Measurements from ENCODE around the gene SH3RF1.

The SH3RF1 gene

GRCh38 chr4:169163947-169164668, 106.6 kb downstream of the SH3RF1 start:
- Histone ChIP-seq H3K4me3 (ENCODE audit: low read depth in 1 of 2, low read length in 2 of 2) (no peak overlapping the region), H3K4me1 (ENCODE audit: insufficient read depth, low read length) (peaks cover 11% of the 10 kb centered on the region), H3K27me3 (ENCODE audit: control insufficient read depth in 1 of 2, insufficient read depth in 2 of 2, low read length in 2 of 2) (no peaks in the 10 kb centered on the region), H3K27ac (ENCODE audit: low read depth, low read length) (no peak overlapping the region), H3K36me3 (ENCODE audit: insufficient read depth, low read length) (no peaks in the 10 kb centered on the region), H3K9me3 (ENCODE audit: low read length) (no peaks in the 10 kb centered on the region), H3K9ac (ENCODE audit: low read length) (no peak overlapping the region)

- Histone ChIP-seq H3K36me3 (ENCODE audit: insufficient read depth, low read length) (no peaks in the 10 kb centered on the region), H3K4me1 (ENCODE audit: insufficient read depth, low read length) (peaks cover 11% of the 10 kb centered on the region), H3K27ac (ENCODE audit: low read depth, low read length) (no peak overlapping the region), H3K9me3 (ENCODE audit: low read length) (no peaks in the 10 kb centered on the region), H3K9ac (ENCODE audit: low read length) (no peak overlapping the region), H3K4me3 (ENCODE audit: low read depth in 1 of 2, low read length in 2 of 2) (no peak overlapping the region), H3K27me3 (ENCODE audit: control insufficient read depth in 1 of 2, insufficient read depth in 2 of 2, low read length in 2 of 2) (no peaks in the 10 kb centered on the region)
Observed at GRCh38 chr4:169163495-169163894, 107.3 kb downstream of the SH3RF1 start.

- Histone ChIP-seq H3K9me3 (ENCODE audit: low read length) (no peaks in the 10 kb centered on the region), H3K4me1 (ENCODE audit: insufficient read depth, low read length) (peaks cover 11% of the 10 kb centered on the region), H3K4me3 (ENCODE audit: low read depth in 1 of 2, low read length in 2 of 2) (no peak overlapping the region), H3K9ac (ENCODE audit: low read length) (no peak overlapping the region), H3K27me3 (ENCODE audit: control insufficient read depth in 1 of 2, insufficient read depth in 2 of 2, low read length in 2 of 2) (no peaks in the 10 kb centered on the region), H3K27ac (ENCODE audit: low read depth, low read length) (no peak overlapping the region), H3K36me3 (ENCODE audit: insufficient read depth, low read length) (no peaks in the 10 kb centered on the region)
Observed at GRCh38 chr4:169160825-169161224, 109.9 kb downstream of the SH3RF1 start.

DNA sequence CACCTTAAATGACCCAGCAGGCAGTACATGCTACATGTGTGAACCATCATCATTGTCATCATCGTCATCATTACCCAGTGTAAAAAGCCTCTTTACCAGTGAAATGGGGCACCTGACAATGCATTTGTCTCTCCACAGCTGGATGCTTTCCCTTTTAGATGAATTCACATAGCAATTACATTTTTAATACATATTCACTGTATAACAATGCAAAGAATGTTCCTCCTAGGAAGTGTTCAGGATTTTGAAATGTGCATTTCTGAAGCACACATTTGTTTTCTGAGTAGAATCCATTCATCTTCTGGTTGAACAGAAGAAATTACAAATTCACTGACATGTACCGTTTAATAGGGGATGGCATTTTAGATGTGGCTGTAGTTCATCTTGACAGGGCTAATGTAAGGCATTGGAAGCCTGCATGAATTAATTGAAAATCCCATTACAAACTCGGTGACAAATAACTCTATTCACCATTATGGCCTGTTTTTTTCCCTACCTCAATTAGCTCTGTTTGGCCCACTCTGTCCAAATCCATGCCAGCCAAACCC, 111.1 kb downstream of the SH3RF1 start:
- no peaks in the 10 kb centered on the region for H3K27me3 ChIP-seq (ENCODE audit: control insufficient read depth in 1 of 2, insufficient read depth in 2 of 2, low read length in 2 of 2)
- H3K36me3 ChIP-seq (ENCODE audit: insufficient read depth, low read length) = no peaks in the 10 kb centered on the region
- H3K4me1 ChIP-seq (ENCODE audit: insufficient read depth, low read length) = peaks cover 11% of the 10 kb centered on the region
- no peak overlapping the region for H3K9ac ChIP-seq (ENCODE audit: low read length)
- no peak overlapping the region for H3K27ac ChIP-seq (ENCODE audit: low read depth, low read length)
- H3K9me3 ChIP-seq (ENCODE audit: low read length) = no peaks in the 10 kb centered on the region
- H3K4me3 ChIP-seq (ENCODE audit: low read depth in 1 of 2, low read length in 2 of 2) = no peak overlapping the region

- no peak overlapping the region for H3K4me3 ChIP-seq (ENCODE audit: low read depth in 1 of 2, low read length in 2 of 2)
Observed at GRCh38 chr4:169158861-169159260, 111.9 kb downstream of the SH3RF1 start.

DNA sequence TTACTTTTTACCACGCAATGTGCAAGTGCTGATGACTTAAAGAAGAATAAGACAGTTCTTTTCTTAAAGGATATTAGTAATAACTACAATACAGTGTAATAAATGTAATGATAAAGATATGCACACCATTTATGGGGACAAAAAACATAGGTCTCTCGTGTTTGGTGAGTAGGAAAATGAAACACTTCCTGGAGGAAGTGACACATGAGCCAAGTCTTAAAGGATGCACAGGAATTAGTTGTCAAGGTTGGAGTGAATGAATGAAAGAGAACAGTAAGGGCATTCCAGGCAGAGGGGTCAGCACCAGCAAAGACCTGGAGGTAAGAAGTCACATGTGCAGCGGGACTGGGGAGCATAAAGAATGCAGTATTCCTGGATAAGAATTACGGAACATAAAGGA, 112.7 kb downstream of the SH3RF1 start:
- Histone ChIP-seq H3K4me1 (ENCODE audit: insufficient read depth, low read length) (peaks cover 11% of the 10 kb centered on the region), H3K36me3 (ENCODE audit: insufficient read depth, low read length) (no peaks in the 10 kb centered on the region), H3K9ac (ENCODE audit: low read length) (no peak overlapping the region), H3K9me3 (ENCODE audit: low read length) (no peaks in the 10 kb centered on the region), H3K27me3 (ENCODE audit: control insufficient read depth in 1 of 2, insufficient read depth in 2 of 2, low read length in 2 of 2) (no peaks in the 10 kb centered on the region), H3K27ac (ENCODE audit: low read depth, low read length) (no peak overlapping the region), H3K4me3 (ENCODE audit: low read depth in 1 of 2, low read length in 2 of 2) (no peak overlapping the region)

More at GRCh38 chr4:169158861-169159260, 111.9 kb downstream of the SH3RF1 start:
- H3K9me3 ChIP-seq (ENCODE audit: low read length) = no peaks in the 10 kb centered on the region
- H3K27ac ChIP-seq (ENCODE audit: low read depth, low read length) = no peak overlapping the region
- no peaks in the 10 kb centered on the region for H3K27me3 ChIP-seq (ENCODE audit: control insufficient read depth in 1 of 2, insufficient read depth in 2 of 2, low read length in 2 of 2)
- H3K36me3 ChIP-seq (ENCODE audit: insufficient read depth, low read length) = no peaks in the 10 kb centered on the region
- no peak overlapping the region for H3K9ac ChIP-seq (ENCODE audit: low read length)
- H3K4me1 ChIP-seq (ENCODE audit: insufficient read depth, low read length) = peaks cover 11% of the 10 kb centered on the region

DNA sequence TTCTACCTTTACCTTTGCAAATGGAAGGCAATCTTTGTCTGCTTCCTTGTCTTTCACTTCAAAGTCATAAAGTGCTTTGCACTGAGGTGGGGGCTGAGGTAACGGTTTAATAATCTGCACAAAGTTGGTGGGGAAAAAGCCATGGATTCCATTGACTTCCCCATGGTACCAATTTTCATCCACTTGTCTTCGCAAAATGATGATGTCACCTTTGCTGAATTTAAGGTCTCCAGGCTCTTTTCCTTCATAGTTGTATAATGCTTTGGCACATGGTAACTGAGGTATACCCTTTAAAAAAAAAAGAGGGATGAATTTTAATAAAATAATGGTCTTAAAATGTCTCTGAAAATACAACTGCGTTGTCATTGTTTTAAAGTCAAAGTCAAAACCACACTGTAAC, 114.4 kb downstream of the SH3RF1 start:
- H3K9ac ChIP-seq (ENCODE audit: low read length) = no peak overlapping the region
- H3K4me1 ChIP-seq (ENCODE audit: insufficient read depth, low read length) = peaks cover 11% of the 10 kb centered on the region
- no peaks in the 10 kb centered on the region for H3K36me3 ChIP-seq (ENCODE audit: insufficient read depth, low read length)
- H3K27ac ChIP-seq (ENCODE audit: low read depth, low read length) = no peak overlapping the region
- H3K9me3 ChIP-seq (ENCODE audit: low read length) = no peaks in the 10 kb centered on the region
- no peak overlapping the region for H3K4me3 ChIP-seq (ENCODE audit: low read depth in 1 of 2, low read length in 2 of 2)
- no peaks in the 10 kb centered on the region for H3K27me3 ChIP-seq (ENCODE audit: control insufficient read depth in 1 of 2, insufficient read depth in 2 of 2, low read length in 2 of 2)

DNA sequence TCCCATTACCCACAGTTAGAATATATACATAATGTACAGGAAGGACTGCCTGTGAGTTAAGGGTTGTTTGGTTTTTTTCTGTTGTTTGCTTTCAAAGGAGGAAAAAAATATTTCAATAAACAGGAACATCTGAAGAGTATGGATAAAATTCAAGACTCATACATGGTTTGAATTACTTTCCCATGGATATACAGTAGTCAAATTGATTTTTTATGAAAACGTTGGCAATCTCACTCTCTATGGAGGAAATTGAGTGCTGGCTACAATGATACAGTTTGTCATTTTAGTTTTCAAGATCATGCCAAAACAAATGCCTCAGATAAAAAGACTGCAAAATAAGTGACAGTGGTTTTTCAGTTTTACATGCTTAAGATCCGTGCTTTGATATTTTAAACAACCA, 116.6 kb downstream of the SH3RF1 start:
- Histone ChIP-seq H3K36me3 (ENCODE audit: insufficient read depth, low read length) (no peaks in the 10 kb centered on the region), H3K9me3 (ENCODE audit: low read length) (no peaks in the 10 kb centered on the region), H3K27me3 (ENCODE audit: control insufficient read depth in 1 of 2, insufficient read depth in 2 of 2, low read length in 2 of 2) (no peaks in the 10 kb centered on the region), H3K27ac (ENCODE audit: low read depth, low read length) (no peak overlapping the region), H3K4me1 (ENCODE audit: insufficient read depth, low read length) (no peaks in the 10 kb centered on the region), H3K4me3 (ENCODE audit: low read depth in 1 of 2, low read length in 2 of 2) (no peak overlapping the region), H3K9ac (ENCODE audit: low read length) (no peak overlapping the region)

DNA sequence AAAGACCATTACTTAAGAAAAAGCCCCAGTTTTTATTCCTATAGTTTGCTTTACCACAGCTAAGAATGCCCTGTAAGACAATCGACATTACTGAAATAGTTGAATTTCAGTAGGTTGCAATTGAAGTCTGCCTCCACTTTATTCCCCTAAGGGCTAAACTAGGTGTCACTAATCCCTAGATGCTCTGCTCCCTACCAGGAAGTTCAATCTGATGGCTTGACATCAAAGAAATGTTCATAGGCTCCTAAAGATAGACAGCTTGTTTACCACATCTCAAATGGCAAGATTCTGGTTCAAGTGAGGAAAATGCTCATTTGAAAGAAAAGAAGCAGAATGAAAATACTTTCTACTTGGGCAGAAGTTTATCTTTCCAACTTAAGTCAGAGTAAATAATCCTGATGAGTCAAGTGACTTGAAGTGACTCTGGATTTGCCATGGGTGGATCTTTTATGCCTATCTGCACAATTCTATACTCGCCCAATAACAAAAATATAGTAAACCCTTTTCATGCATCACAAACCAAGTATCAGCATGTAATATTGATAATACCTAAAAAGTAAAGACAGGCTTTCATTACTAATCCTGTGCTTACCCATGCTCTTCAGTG, 117.2 kb downstream of the SH3RF1 start:
- H3K27me3 ChIP-seq (ENCODE audit: control insufficient read depth in 1 of 2, insufficient read depth in 2 of 2, low read length in 2 of 2) = no peaks in the 10 kb centered on the region
- no peaks in the 10 kb centered on the region for H3K9me3 ChIP-seq (ENCODE audit: low read length)
- H3K4me1 ChIP-seq (ENCODE audit: insufficient read depth, low read length) = no peaks in the 10 kb centered on the region
- H3K36me3 ChIP-seq (ENCODE audit: insufficient read depth, low read length) = no peaks in the 10 kb centered on the region
- no peak overlapping the region for H3K27ac ChIP-seq (ENCODE audit: low read depth, low read length)
- no peak overlapping the region for H3K9ac ChIP-seq (ENCODE audit: low read length)
- no peak overlapping the region for H3K4me3 ChIP-seq (ENCODE audit: low read depth in 1 of 2, low read length in 2 of 2)

DNA sequence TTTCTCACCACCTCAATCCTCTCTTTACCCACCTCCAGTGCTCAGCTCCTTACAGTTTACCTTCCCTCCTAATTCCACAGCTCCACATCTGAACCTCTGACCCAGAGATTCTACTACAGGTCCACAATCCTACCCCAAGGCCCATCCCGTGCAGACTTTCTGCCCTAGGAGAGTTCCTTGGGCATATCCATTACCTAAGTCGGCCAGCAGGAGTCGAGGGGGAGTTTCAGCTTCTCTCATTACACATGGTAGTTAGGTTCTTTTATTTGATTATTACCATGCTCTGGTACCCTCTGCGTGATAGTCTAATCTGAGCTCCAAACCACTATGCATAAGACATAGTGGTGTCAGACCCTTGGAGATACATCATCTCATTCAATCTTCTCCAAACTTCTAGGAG, 117.9 kb downstream of the SH3RF1 start:
- Histone ChIP-seq H3K36me3 (ENCODE audit: insufficient read depth, low read length) (no peaks in the 10 kb centered on the region), H3K4me3 (ENCODE audit: low read depth in 1 of 2, low read length in 2 of 2) (no peak overlapping the region), H3K9ac (ENCODE audit: low read length) (no peak overlapping the region), H3K9me3 (ENCODE audit: low read length) (no peaks in the 10 kb centered on the region), H3K27me3 (ENCODE audit: control insufficient read depth in 1 of 2, insufficient read depth in 2 of 2, low read length in 2 of 2) (no peaks in the 10 kb centered on the region), H3K27ac (ENCODE audit: low read depth, low read length) (no peak overlapping the region), H3K4me1 (ENCODE audit: insufficient read depth, low read length) (no peaks in the 10 kb centered on the region)

DNA sequence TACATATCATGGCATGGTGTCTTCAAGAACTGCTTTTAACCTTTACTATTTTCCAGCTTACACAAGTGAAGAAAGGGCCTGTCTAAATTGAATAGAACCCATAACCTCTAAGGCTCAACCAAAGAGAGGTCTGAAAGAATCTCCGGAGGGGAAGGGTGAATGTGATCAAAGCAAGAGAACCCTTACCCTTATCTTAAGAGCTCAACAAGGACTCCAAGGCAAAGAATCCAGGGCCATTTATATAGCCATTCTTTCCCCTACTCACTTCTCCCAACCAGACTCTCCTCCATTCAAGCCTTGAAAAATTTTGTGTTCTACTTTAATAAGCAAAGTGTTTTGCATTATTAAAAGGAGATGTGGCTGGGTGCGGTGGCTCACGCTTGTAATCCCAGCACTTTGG, 118.7 kb downstream of the SH3RF1 start:
- Histone ChIP-seq H3K4me3 (ENCODE audit: low read depth in 1 of 2, low read length in 2 of 2) (no peak overlapping the region), H3K27ac (ENCODE audit: low read depth, low read length) (no peak overlapping the region), H3K27me3 (ENCODE audit: control insufficient read depth in 1 of 2, insufficient read depth in 2 of 2, low read length in 2 of 2) (no peaks in the 10 kb centered on the region), H3K4me1 (ENCODE audit: insufficient read depth, low read length) (no peaks in the 10 kb centered on the region), H3K36me3 (ENCODE audit: insufficient read depth, low read length) (no peaks in the 10 kb centered on the region), H3K9me3 (ENCODE audit: low read length) (no peaks in the 10 kb centered on the region), H3K9ac (ENCODE audit: low read length) (no peak overlapping the region)

DNA sequence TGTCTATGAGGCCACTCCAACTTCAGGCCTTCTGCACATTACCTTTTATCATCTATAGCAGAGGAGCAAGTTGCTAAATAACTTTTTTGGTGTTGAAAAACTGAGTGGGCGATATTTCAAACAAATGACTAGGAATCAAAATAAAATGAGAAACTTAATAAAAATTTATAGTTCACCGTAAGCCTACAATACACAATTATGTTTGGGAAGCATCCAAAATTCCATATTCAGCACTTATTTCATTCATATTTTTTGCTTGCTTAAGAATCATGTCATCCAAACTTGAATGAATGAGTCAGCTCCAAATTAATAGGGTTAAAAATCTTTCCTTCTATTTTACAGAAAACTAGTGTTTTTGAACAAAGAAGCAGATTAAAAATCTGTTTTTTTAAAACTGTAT, 119.1 kb downstream of the SH3RF1 start:
- Histone ChIP-seq H3K4me3 (ENCODE audit: low read depth in 1 of 2, low read length in 2 of 2) (no peak overlapping the region), H3K9ac (ENCODE audit: low read length) (no peak overlapping the region), H3K4me1 (ENCODE audit: insufficient read depth, low read length) (no peaks in the 10 kb centered on the region), H3K9me3 (ENCODE audit: low read length) (no peaks in the 10 kb centered on the region), H3K27ac (ENCODE audit: low read depth, low read length) (no peak overlapping the region), H3K36me3 (ENCODE audit: insufficient read depth, low read length) (no peaks in the 10 kb centered on the region), H3K27me3 (ENCODE audit: control insufficient read depth in 1 of 2, insufficient read depth in 2 of 2, low read length in 2 of 2) (no peaks in the 10 kb centered on the region)

Measured in muscle layer of colon (tissue), 2 donors.